Right lobe of liver (tissue), 6 donors: ENCODE data around the gene TMIGD1. TPM values are rescaled to one million over a fixed set of nuclear protein-coding genes. Genes with fewer than 3 reads are reported as not detected.

Experiments used
- ATAC-seq, 4 donors: fragments of 200-7000 bp; cut with Tn5 transposase; one replicate each; pipeline ENCODE4 v1.9.1; 2020; ENCODE audit warnings: mild to moderate bottlenecking in 4 of 4, moderate library complexity in 4 of 4
- DNase-seq, 3 donors: peaks; one replicate each; pipeline ENCODE4 v3.0.0-alpha.2; 2020
- H3K27ac ChIP-seq, 3 donors: fragments of 200-600 bp; one replicate each; pipeline ENCODE4 v1.8.0; 2022
- H3K27me3 ChIP-seq, 2 donors: fragments of 200-600 bp; one replicate each; pipeline ENCODE4 v1.8.0; 2022
- H3K36me3 ChIP-seq, 4 donors: fragments of 200-600 bp; sonication (generic) in 1 of 4; one replicate each; pipeline versions ENCODE4 v1.5.1 to v1.8.0; 2017 to 2022; ENCODE audit warnings: control low read depth in 1 of 4
- H3K4me1 ChIP-seq, 4 donors: fragments of 200-600 bp; sonication (generic) in 1 of 4; one replicate each; pipeline versions ENCODE4 v1.5.1 to v1.8.0; 2017 to 2022; ENCODE audit warnings: control low read depth in 1 of 4
- H3K4me3 ChIP-seq, 3 donors: fragments of 200-600 bp; one replicate each; pipeline ENCODE4 v1.8.0; 2022
- H3K9me3 ChIP-seq, 4 donors: fragments of 200-600 bp; sonication (generic) in 1 of 4; one replicate each; pipeline versions ENCODE4 v1.5.1 to v1.8.0; 2017 to 2022; ENCODE audit warnings: control low read depth in 1 of 4
- POLR2A ChIP-seq: fragments of 450-650 bp; IDR thresholded peaks from one replicate; pipeline ENCODE4 v1.6.1; 2017; ENCODE audit warnings: antibody characterized with exemption, mild to moderate bottlenecking
- WGBS: methylation state at CpG from one replicate; pipeline ENCODE4 v1.1.6; 2018; ENCODE audit warnings: low coverage, low lambda C conversion rate; ENCODE audit not compliant: insufficient coverage; ENCODE audit errors: missing lambda C conversion rate; 5-methylcytosine and 5-hydroxymethylcytosine counted together
- intact Hi-C, 2 donors: fragments of 100-400 bp; cut with DNase I; formaldehyde crosslinking; loops; one replicate each; pipeline versions ENCODE4 v1.11.2 to v1.14.1; 2022
- total RNA-seq, 6 experiments: library from RNA; depleted of rRNA in 2 of 6; stranded (reverse); fragments of >200 nt in 2 of 6; fragmentation: NEBNext Ultra II Directional in 3 of 6; extraction: Animal tissue kit (Norgen Biotek cat#: 25700) in 3 of 6; gene quantifications; one replicate each; pipeline versions ENCODE4 v1.1.0 to v1.2.4, GENCODE V29; 2016 to 2023
- TF ChIP-seq, protein P1 (sequence below), 4 donors: fragments of 200-600 bp in 3 of 4; fragments of 450-650 bp in 1 of 4; IDR thresholded peaks; one replicate each; pipeline versions ENCODE4 v1.5.1 to v1.8.0; 2016 to 2022; ENCODE audit warnings: antibody characterized with exemption in 4 of 4, mild to moderate bottlenecking in 2 of 4
- donor health status: DM: no; HTN: yes; CAD: no.
- donor health status: DM: no; HTN: no; CAD: no.
- donor health status: DM: no; HTN: no; CAD: no.
- donor health status: DM: no; HTN: yes; CAD: no.
- donor health status: DM: no; HTN: yes; CAD: no.

TMIGD1 gene
- total RNA-seq, 6 experiments from 2014 or later, result not detected

DNA sequence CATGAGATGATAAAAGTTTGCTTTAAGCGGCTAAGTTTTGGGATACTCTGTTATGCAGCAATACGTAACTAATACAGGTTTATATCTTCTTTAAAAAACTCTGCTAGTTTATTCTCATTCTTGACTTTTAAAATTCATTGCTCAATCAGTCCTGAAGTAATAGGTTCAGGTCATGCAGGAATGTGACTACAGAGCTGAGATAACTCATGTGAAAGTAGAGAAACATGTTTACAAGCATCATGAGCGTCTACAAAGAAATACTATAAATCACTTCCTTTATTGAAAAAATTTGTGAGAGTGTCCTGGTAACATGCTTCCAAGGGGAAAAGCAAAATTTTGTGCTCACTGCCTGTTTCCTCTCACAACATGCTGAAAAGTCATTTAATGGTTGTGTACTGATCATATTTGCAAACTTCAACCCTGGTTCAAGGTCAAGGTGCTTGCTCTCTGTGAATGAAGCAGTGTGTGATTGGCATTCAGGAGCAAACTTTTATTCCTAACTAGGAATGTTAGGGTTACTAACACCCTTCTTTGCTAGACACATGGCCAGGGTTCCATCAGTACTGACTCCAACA, 12.5 kb upstream of the TMIGD1 start:
- no peaks in the 10 kb centered on the region for H3K27me3 ChIP-seq
- H3K4me3 ChIP-seq, result no peak overlapping the region
- H3K9me3 ChIP-seq, result no peaks in the 10 kb centered on the region
- intact Hi-C loops, result loop anchor here in 1 of 2 donors (10.0 kb wide), 1 partner anchor 108 kb away; no protein-coding TSS in a partner anchor
- 77% methylated on average over 3 of the region's 3 CpGs for WGBS
- H3K27ac ChIP-seq, result no peak overlapping the region
- H3K36me3 ChIP-seq, result no peaks in the 10 kb centered on the region
- DNase-seq (no peak), ATAC-seq (no peak)
- H3K4me1 ChIP-seq, result peaks cover 0 to 33% (median 16%) of the 10 kb centered on the region in 4 donors
- TF ChIP-seq POLR2A, result no peak
- TF ChIP-seq, protein P1, sequence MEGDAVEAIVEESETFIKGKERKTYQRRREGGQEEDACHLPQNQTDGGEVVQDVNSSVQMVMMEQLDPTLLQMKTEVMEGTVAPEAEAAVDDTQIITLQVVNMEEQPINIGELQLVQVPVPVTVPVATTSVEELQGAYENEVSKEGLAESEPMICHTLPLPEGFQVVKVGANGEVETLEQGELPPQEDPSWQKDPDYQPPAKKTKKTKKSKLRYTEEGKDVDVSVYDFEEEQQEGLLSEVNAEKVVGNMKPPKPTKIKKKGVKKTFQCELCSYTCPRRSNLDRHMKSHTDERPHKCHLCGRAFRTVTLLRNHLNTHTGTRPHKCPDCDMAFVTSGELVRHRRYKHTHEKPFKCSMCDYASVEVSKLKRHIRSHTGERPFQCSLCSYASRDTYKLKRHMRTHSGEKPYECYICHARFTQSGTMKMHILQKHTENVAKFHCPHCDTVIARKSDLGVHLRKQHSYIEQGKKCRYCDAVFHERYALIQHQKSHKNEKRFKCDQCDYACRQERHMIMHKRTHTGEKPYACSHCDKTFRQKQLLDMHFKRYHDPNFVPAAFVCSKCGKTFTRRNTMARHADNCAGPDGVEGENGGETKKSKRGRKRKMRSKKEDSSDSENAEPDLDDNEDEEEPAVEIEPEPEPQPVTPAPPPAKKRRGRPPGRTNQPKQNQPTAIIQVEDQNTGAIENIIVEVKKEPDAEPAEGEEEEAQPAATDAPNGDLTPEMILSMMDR (IDR thresholded peaks at IDR 0.05), result no peak

DNA sequence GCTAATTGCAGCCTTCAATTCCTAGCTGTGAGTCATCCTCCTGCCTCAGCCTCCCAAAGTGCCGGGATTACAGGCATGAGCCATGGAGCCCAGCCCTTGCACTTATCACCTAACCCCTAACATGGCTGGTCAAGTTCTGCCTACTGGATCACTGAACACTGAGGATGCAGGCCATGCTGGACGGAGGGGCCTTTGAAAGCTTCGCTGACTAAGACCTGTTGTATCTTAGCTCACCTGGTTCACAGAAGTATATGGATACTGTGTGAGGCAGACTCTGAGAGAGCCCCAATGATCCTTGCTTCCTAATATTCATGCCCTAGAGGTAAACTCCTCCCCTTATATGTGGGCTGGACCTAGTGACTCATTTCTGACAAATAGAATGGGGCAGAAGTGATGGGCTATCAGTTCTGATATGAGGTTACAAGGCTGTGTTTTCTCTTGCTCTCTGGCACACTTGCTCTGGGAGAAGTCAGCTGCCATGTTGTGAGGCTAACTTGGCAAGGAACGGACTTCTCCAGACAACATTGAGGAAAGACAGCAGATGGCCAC, 11.7 kb upstream of the TMIGD1 start:
- ATAC-seq (peak in 1 of 4 donors; percentile 8), DNase-seq (no peak)
- Histone ChIP-seq H3K36me3 (no peaks in the 10 kb centered on the region), H3K9me3 (no peaks in the 10 kb centered on the region), H3K4me1 (peaks cover 0 to 33% (median 16%) of the 10 kb centered on the region in 4 donors), H3K27ac (peak overlapping the region; percentile 45 to 72 (median 59)), H3K27me3 (no peaks in the 10 kb centered on the region), H3K4me3 (no peak overlapping the region)
- WGBS, result 81% methylated on average over 3 of the region's 4 CpGs
- TF ChIP-seq, protein P1 (IDR thresholded peaks at IDR 0.05), result no peak
- no peak for TF ChIP-seq POLR2A
- intact Hi-C loops, result loop anchor here in 1 of 2 donors (10.0 kb wide), 1 partner anchor 109 kb away; no protein-coding TSS in a partner anchor

DNA sequence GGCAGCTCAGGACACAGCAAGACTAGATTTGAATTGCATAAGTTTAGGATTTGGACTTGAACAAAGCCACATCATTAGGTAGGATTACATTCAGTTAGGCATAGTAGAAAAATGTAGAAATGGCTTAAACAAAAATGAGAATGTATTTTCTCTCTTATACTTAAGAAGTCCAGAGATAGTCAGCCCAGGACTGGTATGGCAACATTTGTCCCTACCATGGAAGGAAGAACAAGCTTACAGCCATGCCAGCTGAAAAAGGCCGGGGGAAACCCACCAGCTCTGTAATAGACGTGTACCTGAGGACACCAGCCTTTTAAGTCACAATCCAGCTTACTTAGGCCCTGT, 11.2 kb upstream of the TMIGD1 start:
- Histone ChIP-seq H3K36me3 (no peaks in the 10 kb centered on the region), H3K9me3 (no peaks in the 10 kb centered on the region), H3K4me3 (no peak overlapping the region), H3K27ac (peak overlapping the region; percentile 45 to 72 (median 59)), H3K27me3 (no peaks in the 10 kb centered on the region), H3K4me1 (peaks cover 0 to 38% (median 16%) of the 10 kb centered on the region in 4 donors)
- intact Hi-C loops, result loop anchor here in 1 of 2 donors (10.0 kb wide), 1 partner anchor 110 kb away; no protein-coding TSS in a partner anchor
- peak in 1 of 4 donors; percentile 0 for ATAC-seq
- DNase-seq, result no peak
- TF ChIP-seq, protein P1 (IDR thresholded peaks at IDR 0.05), result no peak
- no peak for TF ChIP-seq POLR2A
- WGBS, result 47% methylated on average over 2 of the region's 2 CpGs

DNA sequence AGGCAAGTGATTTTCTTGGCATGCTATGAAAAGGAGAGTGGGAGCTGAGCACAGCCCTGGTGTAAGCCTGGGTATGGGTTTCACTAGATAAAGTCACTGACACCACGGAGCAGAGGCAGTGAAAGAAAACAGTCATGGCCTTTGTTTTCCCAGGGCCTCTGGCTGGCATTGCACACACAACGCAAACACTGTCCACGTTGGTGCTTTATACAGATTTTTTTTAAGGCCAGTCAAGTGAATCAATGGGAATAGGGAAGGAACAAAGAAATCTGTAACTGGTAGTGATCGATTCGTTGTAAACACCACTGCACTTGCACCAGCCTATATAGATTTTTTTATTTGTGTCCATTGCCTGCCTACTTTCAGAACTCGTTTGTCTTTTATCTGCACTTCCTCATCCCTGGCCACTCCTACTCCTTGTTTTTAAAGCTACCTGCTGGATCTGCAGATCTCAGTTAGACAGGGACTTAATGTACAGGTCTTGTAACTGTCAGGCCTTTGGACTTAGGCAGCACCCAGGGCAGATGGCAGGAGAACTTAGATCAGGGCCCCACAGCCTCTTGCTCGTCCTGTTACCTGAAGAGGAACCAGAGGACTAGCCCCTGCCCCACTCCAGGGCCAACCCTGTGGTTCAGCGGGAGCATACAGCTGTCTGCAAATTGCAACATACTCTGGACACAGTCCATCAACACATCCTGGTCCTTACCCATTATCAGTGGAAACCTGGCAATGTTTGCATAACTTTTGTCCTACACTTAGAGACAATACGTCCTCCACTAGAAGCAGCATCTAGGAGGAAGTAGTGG, 10.6 kb upstream of the TMIGD1 start:
- WGBS, result 20% methylated on average over 9 of the region's 9 CpGs
- no peaks in the 10 kb centered on the region for H3K9me3 ChIP-seq
- peak overlapping the region; percentile 53 to 72 (median 61) for H3K27ac ChIP-seq
- peaks cover 0 to 41% (median 16%) of the 10 kb centered on the region in 4 donors for H3K4me1 ChIP-seq
- ATAC-seq (peak; percentile 75 to 88 (median 86)), DNase-seq (peak; percentile 75 to 85 (median 85))
- no peaks in the 10 kb centered on the region for H3K36me3 ChIP-seq
- TF ChIP-seq, protein P1 (IDR thresholded peaks at IDR 0.05), result peak in 1 of 4 donors; percentile 0
- TF ChIP-seq POLR2A, result peak; percentile 37
- H3K27me3 ChIP-seq, result no peaks in the 10 kb centered on the region
- peak overlapping the region in 1 of 3 donors; percentile 0 for H3K4me3 ChIP-seq
- intact Hi-C loops, result loop anchor here in 1 of 2 donors (10.0 kb wide), 1 partner anchor 110 kb away; no protein-coding TSS in a partner anchor
